A673 (cell line): ENCODE measurements around the gene RMI2. TPM values are rescaled to one million over a fixed set of nuclear protein-coding genes. Genes with fewer than 3 reads are reported as not detected.
A peak's percentile ranks its signal among the peaks of the same experiment; 100 is the strongest.

Source experiments
- BruUV-seq: library from RNA; stranded (reverse); fragments of 400-500 nt; replicated peaks from 2 replicates; lab custom pipeline; 2021; lab: Mats Ljungman, UMichigan
- CTCF ChIA-PET: fragments of 300-600 bp; sonication (Branson Sonifier 250); formaldehyde crosslinking; loops from one replicate; lab custom pipeline; 2022; ENCODE audit warnings: antibody characterized with exemption; lab: Charles Lee
- POLR2A ChIA-PET: fragments of 300-600 bp; sonication (Branson Sonifier 250); formaldehyde crosslinking; loops from one replicate; lab custom pipeline; 2022; ENCODE audit warnings: antibody characterized with exemption; ENCODE audit not compliant: low non-redundant PET; lab: Charles Lee
- DNase-seq: peaks from one replicate; pipeline ENCODE4 v3.0.0-alpha.2; 2015; ENCODE audit warnings: low spot score
- H3K27ac ChIP-seq: fragments of 200-600 bp; sonication (generic); 2 replicates; pipeline ENCODE4 v1.5.1; 2016; ENCODE audit warnings: mixed run types, low read depth, mild to moderate bottlenecking, mixed read lengths, antibody characterized with exemption, low read length; ENCODE audit not compliant: poor library complexity, severe bottlenecking
- H3K27me3 ChIP-seq: fragments of 200-600 bp; sonication (generic); replicated peaks from 2 replicates; pipeline ENCODE4 v1.6.1; 2017; ENCODE audit warnings: mixed run types, low read depth, mild to moderate bottlenecking, mixed read lengths, antibody characterized with exemption, low read length; ENCODE audit not compliant: insufficient read depth, poor library complexity
- H3K36me3 ChIP-seq: fragments of 200-600 bp; sonication (generic); 2 replicates; pipeline ENCODE4 v1.6.1; 2016; ENCODE audit warnings: mixed run types, mild to moderate bottlenecking, mixed read lengths, antibody characterized with exemption, low read length; ENCODE audit not compliant: insufficient read depth, poor library complexity, severe bottlenecking
- H3K4me1 ChIP-seq: fragments of 200-600 bp; sonication (generic); 2 replicates; pipeline ENCODE4 v1.6.1; 2017; ENCODE audit warnings: mixed run types, mild to moderate bottlenecking, mixed read lengths, antibody characterized with exemption, low read length; ENCODE audit not compliant: insufficient read depth, poor library complexity, severe bottlenecking
- H3K4me3 ChIP-seq: fragments of 200-600 bp; sonication (generic); 2 replicates; pipeline ENCODE4 v1.5.1; 2016; ENCODE audit warnings: low read depth, mixed run types, mild to moderate bottlenecking, mixed read lengths, low read length; ENCODE audit not compliant: poor library complexity, severe bottlenecking
- H3K9me3 ChIP-seq: fragments of 200-600 bp; sonication (generic); 2 replicates; pipeline ENCODE4 v1.6.1; 2016; ENCODE audit warnings: mixed run types, low read depth, mild to moderate bottlenecking, mixed read lengths, antibody characterized with exemption, low read length; ENCODE audit not compliant: poor library complexity, severe bottlenecking
- EZH2 ChIP-seq: fragments of 200-600 bp; sonication (generic); IDR thresholded peaks from 2 replicates; pipeline ENCODE4 v1.6.1; 2017; ENCODE audit warnings: borderline replicate concordance, low read depth, mild to moderate bottlenecking, mixed read lengths, antibody characterized with exemption, low read length; ENCODE audit not compliant: poor library complexity, severe bottlenecking
- intact Hi-C: fragments of 100-400 bp; cut with micrococcal nuclease; formaldehyde crosslinking; loops from one replicate; pipeline ENCODE4 v1.10.0; 2022; ENCODE audit not compliant: unreplicated experiment
- total RNA-seq: library from RNA; stranded (reverse); gene quantifications from 2 replicates; pipeline ENCODE4 v1.2.3, GENCODE V29; 2021
- TF ChIP-seq, protein P1 (sequence below): fragments of 300-800, 200-600 bp; sonication (generic); conservative IDR thresholded peaks from 2 replicates; pipeline ENCODE4 v1.5.1; 2017; ENCODE audit warnings: low read depth, mild to moderate bottlenecking, antibody characterized with exemption, low read length, moderate library complexity, mixed read lengths

The RMI2 gene
- total RNA-seq, 1 experiment from 2014 or later, result 28.5 TPM

DNA sequence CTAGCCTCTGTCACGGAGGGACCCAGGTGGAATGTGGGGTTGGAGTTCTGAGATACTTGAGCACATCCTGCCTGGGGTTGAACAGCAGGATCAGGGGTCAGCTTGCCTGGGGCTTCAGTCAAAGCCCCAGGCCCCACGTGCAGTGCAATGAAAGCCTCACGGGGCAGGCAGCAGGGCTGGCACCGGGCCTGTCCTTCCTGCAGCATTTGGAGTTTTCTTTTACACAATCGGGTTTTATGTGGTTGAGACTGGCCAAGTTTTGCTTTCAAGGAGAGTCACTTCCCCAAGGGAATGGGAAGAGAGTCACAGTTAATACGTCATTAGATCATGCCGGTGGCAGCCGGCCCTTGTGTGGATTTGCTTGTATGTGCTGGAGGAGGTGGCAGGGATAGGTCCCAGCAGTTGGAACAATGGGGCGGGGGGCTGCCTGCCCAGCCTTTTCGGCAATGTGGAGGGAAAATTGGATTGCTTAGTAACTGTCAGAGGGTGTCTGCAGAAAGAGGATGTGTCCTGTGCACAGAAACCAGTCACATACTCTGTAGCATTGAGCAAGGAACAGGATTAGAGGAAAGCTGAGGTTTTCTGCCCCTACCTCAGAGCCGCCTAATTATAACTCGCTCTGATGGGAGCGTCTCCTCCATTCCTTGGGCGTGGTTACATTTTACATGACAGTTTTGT is 4.5 kb downstream of the RMI2 start:
- BruUV-seq, result no TSS peak
- DNase-seq, result peak; percentile 86
- Histone ChIP-seq H3K27ac (peak overlapping the region; percentile 80), H3K36me3 (peaks cover 7% of the 10 kb centered on the region), H3K4me1 (peaks cover 33% of the 10 kb centered on the region), H3K4me3 (no peak overlapping the region), H3K27me3 (no peaks in the 10 kb centered on the region), H3K9me3 (peaks cover 4% of the 10 kb centered on the region)
- ChIA-PET POLR2A (no interaction called here), CTCF (no interaction called here)
- TF ChIP-seq, protein P1, sequence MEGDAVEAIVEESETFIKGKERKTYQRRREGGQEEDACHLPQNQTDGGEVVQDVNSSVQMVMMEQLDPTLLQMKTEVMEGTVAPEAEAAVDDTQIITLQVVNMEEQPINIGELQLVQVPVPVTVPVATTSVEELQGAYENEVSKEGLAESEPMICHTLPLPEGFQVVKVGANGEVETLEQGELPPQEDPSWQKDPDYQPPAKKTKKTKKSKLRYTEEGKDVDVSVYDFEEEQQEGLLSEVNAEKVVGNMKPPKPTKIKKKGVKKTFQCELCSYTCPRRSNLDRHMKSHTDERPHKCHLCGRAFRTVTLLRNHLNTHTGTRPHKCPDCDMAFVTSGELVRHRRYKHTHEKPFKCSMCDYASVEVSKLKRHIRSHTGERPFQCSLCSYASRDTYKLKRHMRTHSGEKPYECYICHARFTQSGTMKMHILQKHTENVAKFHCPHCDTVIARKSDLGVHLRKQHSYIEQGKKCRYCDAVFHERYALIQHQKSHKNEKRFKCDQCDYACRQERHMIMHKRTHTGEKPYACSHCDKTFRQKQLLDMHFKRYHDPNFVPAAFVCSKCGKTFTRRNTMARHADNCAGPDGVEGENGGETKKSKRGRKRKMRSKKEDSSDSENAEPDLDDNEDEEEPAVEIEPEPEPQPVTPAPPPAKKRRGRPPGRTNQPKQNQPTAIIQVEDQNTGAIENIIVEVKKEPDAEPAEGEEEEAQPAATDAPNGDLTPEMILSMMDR, result no peak
- TF ChIP-seq EZH2, result no peak
- intact Hi-C loops, result no loop called here

DNA sequence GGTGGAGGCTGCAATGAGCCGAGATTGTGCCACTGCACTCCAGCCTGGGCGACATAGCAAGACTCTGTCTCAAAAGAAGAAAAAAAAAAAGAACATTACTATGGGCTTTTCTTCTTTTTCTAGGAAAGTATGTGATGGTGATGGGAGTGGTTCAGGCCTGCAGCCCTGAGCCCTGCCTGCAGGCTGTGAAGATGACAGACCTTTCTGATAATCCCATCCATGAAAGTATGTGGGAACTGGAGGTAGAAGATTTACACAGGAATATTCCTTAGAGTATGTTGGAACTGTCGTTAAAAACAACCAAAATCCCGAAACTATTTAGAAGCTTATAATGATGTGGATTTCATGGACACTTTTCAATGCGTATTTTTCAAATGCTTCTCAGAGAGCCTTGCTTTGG is 5.3 kb downstream of the RMI2 start:
- Histone ChIP-seq H3K4me1 (peaks cover 33% of the 10 kb centered on the region), H3K9me3 (peaks cover 4% of the 10 kb centered on the region), H3K27me3 (no peaks in the 10 kb centered on the region), H3K36me3 (peaks cover 7% of the 10 kb centered on the region), H3K4me3 (no peak overlapping the region), H3K27ac (peak overlapping the region; percentile 80)
- no peak for DNase-seq
- intact Hi-C loops, result no loop called here
- no TSS peak for BruUV-seq
- ChIA-PET CTCF (no interaction called here), POLR2A (no interaction called here)
- TF ChIP-seq, protein P1, result no peak
- TF ChIP-seq EZH2, result no peak

GRCh38 chr16:11350921-11351335 is 5.7 kb downstream of the RMI2 start:
- Histone ChIP-seq H3K36me3 (peaks cover 7% of the 10 kb centered on the region), H3K9me3 (peaks cover 4% of the 10 kb centered on the region), H3K27me3 (no peaks in the 10 kb centered on the region), H3K27ac (peak overlapping the region; percentile 80), H3K4me3 (no peak overlapping the region), H3K4me1 (peaks cover 31% of the 10 kb centered on the region)
- BruUV-seq, result no TSS peak
- CTCF ChIA-PET, result no interaction called here
- POLR2A ChIA-PET, result no interaction called here
- intact Hi-C loops, result no loop called here
- no peak for TF ChIP-seq EZH2
- TF ChIP-seq, protein P1, result no peak
- peak; percentile 49 for DNase-seq
